Measurements from ENCODE around the gene SPATA4. TPM values are rescaled to one million over a fixed set of nuclear protein-coding genes. Genes with fewer than 3 reads are reported as not detected.

The SPATA4 gene
- total RNA-seq, 1 experiment from 2014 or later: 0.20 TPM

- TF ChIP-seq TCF7L2 (IDR thresholded peaks at IDR 0.05; ENCODE audit: borderline replicate concordance, extremely low read depth, insufficient read depth, insufficient read length) (no peak), JUND (IDR thresholded peaks at IDR 0.05) (no peak), POLR2AphosphoS5 (IDR thresholded peaks at IDR 0.05; ENCODE audit: low read depth, low read length) (no peak), FOSL1 (IDR thresholded peaks at IDR 0.05; ENCODE audit: low read depth) (no peak), RAD21 (IDR thresholded peaks at IDR 0.05; ENCODE audit: low read depth) (no peak), CEBPB (IDR thresholded peaks at IDR 0.05; ENCODE audit: low read depth) (no peak), REST (IDR thresholded peaks at IDR 0.05; ENCODE audit: low read depth) (no peak), SIN3A (IDR thresholded peaks at IDR 0.05; ENCODE audit: low read depth) (no peak), CBX3 (IDR thresholded peaks at IDR 0.05; ENCODE audit: low read depth) (no peak), SP1 (IDR thresholded peaks at IDR 0.05; ENCODE audit: low read depth) (no peak), ZNF274 (IDR thresholded peaks at IDR 0.05; ENCODE audit: low read depth, low read length) (no peak), MAX (IDR thresholded peaks at IDR 0.05) (no peak), ZBTB33 (IDR thresholded peaks at IDR 0.05; ENCODE audit: extremely low read depth, insufficient replicate concordance, low read length) (no peak), POLR2A (IDR thresholded peaks at IDR 0.05; ENCODE audit: borderline replicate concordance, extremely low read depth, insufficient read depth, insufficient read length) (no peak), EGR1 (IDR thresholded peaks at IDR 0.05; ENCODE audit: low read depth) (no peak), CTCF (IDR thresholded peaks at IDR 0.05 in 2 of 3, conservative IDR thresholded peaks at IDR 0.05 in 1 of 3; ENCODE audit: borderline replicate concordance in 1 of 3, insufficient read depth in 1 of 3, low read depth in 2 of 3, low read length in 2 of 3) (no peak), ATF3 (IDR thresholded peaks at IDR 0.05) (no peak), SRF (IDR thresholded peaks at IDR 0.05; ENCODE audit: low read depth) (no peak)
- no peak for ATAC-seq
These were observed 12.5 kb upstream of the SPATA4 start for GRCh38 chr4:176207839-176208238.

More at GRCh38 chr4:176207839-176208238, 12.5 kb upstream of the SPATA4 start:
- no peak overlapping the region for H3K9ac ChIP-seq (ENCODE audit: low read length)
- H3K9me2 ChIP-seq (ENCODE audit: insufficient read depth): no peaks in the 10 kb centered on the region
- CTCF ChIA-PET: no interaction called here
- no peak overlapping the region for H3K4me3 ChIP-seq (replicated peaks in 1 of 2; ENCODE audit: low read depth in 1 of 2, low read length in 2 of 2)
- H3K4me2 ChIP-seq (ENCODE audit: low read length): no peak overlapping the region
- H3K27me3 ChIP-seq (ENCODE audit: insufficient read depth, low read length): no peaks in the 10 kb centered on the region
- BruUV-seq (replicated peaks): no TSS peak
- no peaks in the 10 kb centered on the region for H4K20me1 ChIP-seq (ENCODE audit: insufficient read depth)
- no peaks in the 10 kb centered on the region for H3K36me3 ChIP-seq (ENCODE audit: control insufficient read depth in 1 of 2, insufficient read depth in 2 of 2, low read length in 2 of 2)
- no peak overlapping the region for H2AFZ ChIP-seq (ENCODE audit: low read depth, low read length, poor library complexity, severe bottlenecking)
- POLR2A ChIA-PET: no interaction called here
- H3K27ac ChIP-seq (ENCODE audit: low read depth, low read length): no peak overlapping the region
- H3K79me2 ChIP-seq (ENCODE audit: insufficient read depth, low read length): no peaks in the 10 kb centered on the region
- RAD21 ChIA-PET (ENCODE audit: low non-redundant PET in 1 of 2, low total read pairs in 2 of 2, uncharacterized antibody in 2 of 2, unreplicated experiment in 2 of 2): no interaction called here
- no peak for DNase-seq (ENCODE audit: low read depth, low spot score)
- intact Hi-C loops (cut with micrococcal nuclease): no loop called here
- no peaks in the 10 kb centered on the region for H3K4me1 ChIP-seq (ENCODE audit: control insufficient read depth in 1 of 2, insufficient read depth in 2 of 2, low read length in 2 of 2)
- no peaks in the 10 kb centered on the region for H3K9me3 ChIP-seq (ENCODE audit: control insufficient read depth in 1 of 2, insufficient read depth in 1 of 2, low read depth in 1 of 2, low read length in 2 of 2)

Data from HCT116 (cell line).